Daoy (cell line): ENCODE measurements around the gene GAS1. TPM values are rescaled to one million over a fixed set of nuclear protein-coding genes. Genes with fewer than 3 reads are reported as not detected.

Experiments
- DNase-seq: peaks from one replicate; pipeline ENCODE4 v3.0.0-alpha.2; 2015; ENCODE audit warnings: low read depth
- total RNA-seq: library from RNA; depleted of rRNA; stranded (reverse); fragments of >200 nt; shearing (Covaris generic); gene quantifications from 2 replicates; pipeline ENCODE4 v1.2.3, GENCODE V29; 2014

GAS1 gene
- total RNA-seq, 1 experiment from 2014 or later, result 11.2 TPM

DNA sequence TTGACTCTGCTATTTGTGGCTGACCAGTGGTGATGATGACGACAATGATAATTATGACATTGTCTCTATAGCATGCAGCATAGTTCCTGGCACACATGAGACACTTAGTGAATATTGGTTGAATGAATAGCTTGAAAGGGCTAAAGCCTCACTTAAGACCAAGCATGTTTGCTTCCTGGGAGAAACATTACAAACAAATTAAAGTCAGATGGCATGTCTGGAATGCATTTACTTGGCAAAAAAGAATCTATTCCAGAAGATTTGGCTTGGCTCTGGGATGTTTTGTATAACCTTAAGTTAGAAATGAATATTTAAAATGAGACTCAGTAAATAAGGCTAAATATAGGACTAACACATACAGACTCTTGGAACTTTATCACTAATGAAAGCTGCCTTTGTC is 21.6 kb downstream of the GAS1 start:
- no peak for DNase-seq

DNA sequence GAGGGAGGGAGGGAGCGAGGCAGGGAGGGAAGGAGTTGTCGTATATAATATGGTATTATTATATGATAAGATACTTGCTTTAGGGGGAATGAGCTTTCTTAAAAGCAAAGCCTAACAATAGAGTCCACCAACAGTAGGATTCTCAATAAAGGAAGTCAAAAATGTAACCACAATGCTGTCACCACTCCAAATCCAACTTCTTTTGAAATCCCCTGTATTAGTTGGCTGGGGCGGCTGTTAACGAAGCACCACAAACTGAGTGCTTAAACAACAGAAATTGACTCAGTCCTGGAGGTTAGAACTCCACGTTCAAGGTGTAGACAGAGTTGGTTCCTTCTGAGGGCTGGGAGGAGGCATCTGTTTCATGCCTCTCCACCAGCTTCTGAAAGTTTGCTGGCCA is 23.1 kb downstream of the GAS1 start:
- no peak for DNase-seq

DNA sequence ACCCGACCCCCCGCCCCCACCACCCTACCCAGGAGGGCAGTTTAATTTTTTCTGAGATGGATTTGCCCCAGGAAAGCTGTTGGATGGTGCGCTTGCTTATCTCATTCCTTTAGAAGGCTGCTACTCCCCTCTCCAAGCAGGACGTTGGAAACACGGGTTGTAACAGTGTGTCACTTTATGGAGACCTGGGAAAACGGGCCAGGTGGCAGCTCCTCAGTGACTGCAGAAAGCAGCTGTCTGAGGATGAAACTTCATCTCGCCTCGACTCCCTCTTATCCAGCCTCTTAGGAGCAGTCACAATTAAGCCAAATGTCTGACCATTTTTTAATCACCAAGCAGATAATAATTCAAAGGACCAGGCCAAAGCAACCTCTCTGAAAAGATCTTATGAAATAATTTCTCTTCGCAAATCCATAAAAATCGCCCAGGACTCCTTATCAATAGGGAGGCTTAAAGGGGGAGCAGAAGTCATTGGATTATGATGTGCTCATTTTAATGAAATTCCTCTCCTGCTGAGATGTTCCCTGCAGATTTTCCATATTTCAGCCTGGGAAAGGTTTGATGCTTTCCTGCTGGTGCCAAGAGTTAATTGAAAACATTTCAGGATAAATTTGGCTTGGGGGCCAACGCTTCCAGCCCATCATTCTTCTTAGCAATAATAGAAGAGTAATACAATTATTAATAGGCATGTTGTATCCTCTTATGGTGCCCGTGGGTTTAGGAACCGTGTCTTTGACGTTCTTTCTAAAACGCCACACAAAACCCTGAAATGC is 26.0 kb downstream of the GAS1 start:
- DNase-seq, result no peak

DNA sequence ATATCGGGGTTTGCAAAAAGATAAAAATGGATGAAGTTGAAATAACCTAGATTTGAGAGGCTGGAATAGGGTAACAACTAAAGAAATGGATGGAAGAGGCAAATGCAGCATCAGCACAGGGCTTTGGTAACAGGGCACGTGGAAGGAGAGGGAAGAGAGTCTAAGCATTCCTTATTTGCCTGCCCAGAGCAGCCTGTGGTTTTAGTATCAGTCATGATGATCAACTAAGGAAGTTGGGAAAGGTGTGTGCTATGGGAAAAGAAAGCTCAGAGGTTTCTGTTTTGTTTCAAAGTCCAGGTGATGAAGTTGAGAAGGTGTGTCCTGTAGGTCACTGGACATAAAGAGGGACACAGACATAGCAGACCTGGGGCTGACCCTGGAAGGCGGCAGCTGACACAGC is 28.8 kb downstream of the GAS1 start:
- DNase-seq, result no peak

DNA sequence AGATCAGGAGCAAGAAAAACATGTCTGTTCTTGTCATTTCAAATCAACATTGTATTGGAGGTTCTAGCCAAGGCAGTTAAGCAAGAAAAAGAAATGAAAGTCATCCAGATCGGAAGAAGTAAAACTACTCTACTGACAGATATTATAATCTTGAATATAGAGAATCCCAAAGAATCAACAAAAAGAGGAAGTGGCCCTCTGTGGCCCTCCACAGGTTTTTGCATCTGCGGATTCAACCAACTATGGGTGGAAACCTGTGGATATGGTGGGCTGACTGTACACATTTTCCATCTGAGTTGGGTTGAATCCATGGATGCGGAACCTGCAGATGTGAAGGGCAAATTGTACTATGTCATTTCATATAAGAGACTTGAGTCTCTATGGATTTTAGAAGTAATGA is 35.1 kb downstream of the GAS1 start:
- no peak for DNase-seq

DNA sequence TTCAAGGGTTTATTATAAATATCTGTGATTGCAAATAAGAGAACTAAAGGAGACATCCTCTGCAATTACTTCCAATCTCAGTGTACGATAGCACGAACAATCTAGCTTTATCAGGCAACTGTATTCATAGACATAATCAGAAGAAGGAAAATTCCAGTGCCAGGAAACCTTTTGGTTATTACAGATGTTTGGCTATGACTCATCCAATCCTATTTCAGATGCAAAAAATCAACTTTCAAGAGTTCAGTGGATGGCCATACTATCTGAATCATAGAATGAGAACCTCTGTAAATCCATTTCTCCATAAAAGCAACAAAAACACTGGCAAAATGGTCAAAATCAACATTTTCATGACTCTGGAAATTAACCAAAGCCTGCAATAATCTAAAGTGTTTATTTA is 37.9 kb downstream of the GAS1 start:
- DNase-seq, result no peak

DNA sequence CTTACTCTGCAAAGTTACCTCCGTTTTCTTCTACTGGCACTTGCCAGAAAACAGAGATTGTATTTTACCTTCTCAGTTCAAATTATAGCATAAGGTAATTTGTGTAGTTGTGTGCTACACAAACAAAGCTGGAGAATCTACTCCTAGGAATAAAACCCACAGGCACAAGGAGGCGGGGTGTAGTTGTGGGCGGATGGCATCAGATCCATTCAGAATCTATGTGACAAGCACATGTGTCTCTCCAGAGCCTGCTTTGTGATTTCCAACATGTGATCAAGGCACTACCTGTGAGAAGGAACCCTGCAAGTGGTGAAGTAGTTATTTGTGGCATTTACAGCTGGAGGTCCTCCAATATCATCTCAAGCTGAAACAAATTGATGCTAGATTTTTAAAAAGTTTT is 39.0 kb downstream of the GAS1 start:
- no peak for DNase-seq

DNA sequence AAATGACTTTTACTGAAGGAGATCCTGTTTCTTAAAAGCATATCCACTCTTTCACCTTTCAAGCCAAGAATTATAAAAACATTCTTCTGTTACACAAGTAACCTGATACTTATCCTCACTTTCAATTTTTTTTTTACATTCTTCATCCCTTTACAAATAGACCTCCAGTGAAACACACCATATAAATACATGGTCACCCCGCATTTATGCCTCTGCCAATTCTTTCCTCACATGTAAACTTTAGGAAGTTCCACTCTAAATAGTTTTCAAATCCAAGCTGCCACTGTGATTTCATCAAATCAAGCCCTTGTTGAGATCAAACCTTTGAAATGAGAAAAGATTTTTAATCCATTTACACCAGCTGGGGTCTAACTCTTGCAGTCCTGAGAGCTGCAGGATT is 40.0 kb downstream of the GAS1 start:
- no peak for DNase-seq

DNA sequence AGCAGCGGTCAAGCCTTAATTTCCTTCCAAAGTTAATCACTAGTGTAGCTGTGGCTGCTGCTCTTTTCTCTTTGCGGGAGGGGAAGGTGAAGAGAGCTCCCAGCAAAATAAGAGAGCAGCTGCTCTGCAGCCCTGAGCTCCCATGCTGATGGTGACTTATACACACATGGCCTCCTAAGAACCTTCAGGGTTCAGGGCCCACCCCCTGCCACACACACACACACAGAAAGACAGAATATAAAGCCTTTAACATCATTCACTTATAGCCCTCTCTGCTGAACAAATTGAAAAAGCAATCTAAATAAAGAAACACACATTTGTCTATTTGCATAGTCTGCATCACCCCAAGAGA is 43.6 kb downstream of the GAS1 start:
- no peak for DNase-seq

DNA sequence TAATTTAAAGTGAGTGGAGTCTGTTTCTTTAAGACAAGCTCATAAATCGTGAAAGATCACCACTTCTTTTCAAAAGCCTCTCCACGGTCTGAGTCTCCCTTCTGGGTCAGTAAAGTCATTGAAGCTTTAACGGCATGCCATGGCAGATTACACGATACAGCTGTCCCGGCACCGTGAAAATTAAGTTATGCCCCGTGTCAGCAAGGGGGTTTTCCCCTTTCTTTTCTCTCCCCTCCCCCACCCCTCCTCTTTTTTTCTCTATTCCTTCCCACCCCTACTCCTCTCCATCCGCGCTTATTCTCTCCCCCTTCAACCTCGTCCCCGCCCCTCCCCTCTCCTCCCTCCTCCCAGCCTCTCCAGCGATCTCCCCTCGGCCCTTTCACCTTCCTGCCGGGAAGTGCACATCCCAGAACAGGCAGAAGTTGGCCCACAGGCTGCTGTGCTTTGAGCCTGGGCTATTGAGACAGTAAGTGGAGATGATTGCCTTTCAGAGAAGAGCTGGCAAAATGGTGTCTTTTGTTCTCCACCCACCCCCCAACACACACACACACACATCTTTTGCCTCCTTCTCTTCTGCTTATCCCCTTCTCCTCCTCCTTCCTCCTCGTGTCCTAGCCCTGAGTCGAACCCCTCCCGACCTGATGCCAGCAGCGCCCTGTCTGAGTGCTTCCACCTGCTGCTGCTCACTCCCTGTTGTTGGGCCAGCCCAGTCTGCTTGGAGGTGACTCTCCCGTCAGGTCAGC is 44.1 kb downstream of the GAS1 start:
- DNase-seq, result no peak

DNA sequence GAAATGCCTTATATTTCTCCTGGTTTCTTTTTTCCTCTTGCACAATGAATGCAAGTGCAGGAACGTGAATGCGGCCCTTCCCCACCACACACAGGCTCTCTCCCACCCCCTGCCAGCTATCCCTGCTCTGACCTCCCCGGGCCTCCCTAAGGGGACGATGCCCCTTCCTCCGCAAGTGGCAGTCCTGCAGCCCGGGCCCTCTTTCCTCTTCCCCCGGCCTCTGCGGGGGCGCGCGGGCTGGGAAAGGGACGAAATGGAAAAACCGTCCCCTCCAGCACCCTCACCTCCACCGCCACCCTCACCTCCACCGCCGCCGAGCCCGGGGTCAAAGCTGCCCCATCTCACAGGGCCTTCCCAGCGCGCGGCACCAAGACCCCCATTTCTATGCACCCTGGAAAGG is 44.7 kb downstream of the GAS1 start:
- DNase-seq, result no peak

DNA sequence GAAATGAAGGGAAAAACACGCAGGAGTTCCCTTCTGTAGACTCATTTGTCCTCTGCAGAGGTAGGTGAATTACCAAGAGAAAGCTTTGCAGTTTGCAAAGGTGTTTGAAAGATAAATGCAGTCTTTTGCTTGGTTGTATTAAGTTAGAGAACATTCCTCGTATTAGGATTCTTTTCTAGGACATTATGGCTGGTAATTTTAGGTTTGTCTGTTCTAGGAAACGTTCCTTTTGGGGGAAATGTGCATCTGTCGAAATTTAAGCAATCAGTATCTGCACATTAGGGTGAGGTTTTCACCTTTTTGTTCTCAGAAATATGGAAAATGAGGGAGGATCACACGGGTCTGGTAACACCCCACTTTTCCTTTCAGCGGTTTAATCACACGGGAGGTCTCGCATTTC is 45.1 kb downstream of the GAS1 start:
- DNase-seq, result no peak

DNA sequence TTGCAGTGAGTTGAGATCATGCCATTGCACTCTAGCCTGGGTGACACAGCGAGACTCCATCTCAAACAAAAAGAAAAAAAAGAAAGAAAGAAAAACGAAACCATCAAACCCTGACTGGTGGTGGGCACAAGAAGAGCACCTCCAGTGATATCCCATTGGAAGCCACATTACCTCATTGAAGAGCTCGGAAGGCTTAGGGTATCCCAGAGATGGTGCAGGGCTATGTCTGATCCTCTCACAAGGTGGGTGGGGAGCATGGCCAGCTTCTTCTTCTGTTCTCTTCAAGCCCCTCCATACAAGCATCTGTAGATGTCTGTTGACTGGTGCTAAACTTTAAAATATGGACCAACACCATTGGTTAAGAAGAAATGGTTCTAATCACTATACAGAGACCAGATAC is 45.8 kb downstream of the GAS1 start:
- no peak for DNase-seq
